Measurements from ENCODE around the gene AMOTL1. TPM values are rescaled to one million over a fixed set of nuclear protein-coding genes. Genes with fewer than 3 reads are reported as not detected.
"Not testable (repeated sequence)": the region's sequence is repeated elsewhere in the genome, so short reads cannot be mapped to it uniquely, and the experiment has no call there.

AMOTL1 gene
- polyA plus RNA-seq, 2 donors: 11.3 to 15.4 TPM

- Histone ChIP-seq H3K36me3 (ENCODE audit: control insufficient read depth in 2 of 2, insufficient read depth in 2 of 2, low read length in 1 of 2) (peaks cover 4 to 6% of the 10 kb centered on the region in 2 donors), H3K9me3 (ENCODE audit: control insufficient read depth in 2 of 2, insufficient read depth in 1 of 2, low read depth in 1 of 2, low read length in 1 of 2) (no peaks in the 10 kb centered on the region), H3K4me1 (ENCODE audit: control insufficient read depth in 2 of 2, insufficient read depth in 2 of 2, low read length in 1 of 2) (no peaks in the 10 kb centered on the region), H3K4me3 (ENCODE audit: low read depth in 1 of 2, low read length in 2 of 2) (no peak overlapping the region), H3K27me3 (ENCODE audit: control insufficient read depth in 1 of 2, insufficient read depth in 2 of 2, low read length in 2 of 2) (no peaks in the 10 kb centered on the region), H3K27ac (ENCODE audit: low read depth in 2 of 2, low read length in 1 of 2) (no peak overlapping the region)
- WGBS, 2 donors: 57 to 59% methylated on average over 4 of the region's 4 CpGs
These were observed 38.3 kb downstream of the AMOTL1 start for GRCh38 chr11:94806419-94806818.

GRCh38 chr11:94809251-94809650 lies 41.1 kb downstream of the AMOTL1 start:
- H3K27me3 ChIP-seq (ENCODE audit: control insufficient read depth in 1 of 2, insufficient read depth in 2 of 2, low read length in 2 of 2): no peaks in the 10 kb centered on the region
- WGBS, 2 donors: 87 to 88% methylated on average over 5 of the region's 5 CpGs
- no peaks in the 10 kb centered on the region for H3K9me3 ChIP-seq (ENCODE audit: control insufficient read depth in 2 of 2, insufficient read depth in 1 of 2, low read depth in 1 of 2, low read length in 1 of 2)
- no peak overlapping the region for H3K27ac ChIP-seq (ENCODE audit: low read depth in 2 of 2, low read length in 1 of 2)
- H3K36me3 ChIP-seq (ENCODE audit: control insufficient read depth in 2 of 2, insufficient read depth in 2 of 2, low read length in 1 of 2): peaks cover 4 to 10% of the 10 kb centered on the region in 2 donors
- H3K4me1 ChIP-seq (ENCODE audit: control insufficient read depth in 2 of 2, insufficient read depth in 2 of 2, low read length in 1 of 2): no peaks in the 10 kb centered on the region
- no peak overlapping the region for H3K4me3 ChIP-seq (ENCODE audit: low read depth in 1 of 2, low read length in 2 of 2)

- H3K4me3 ChIP-seq (ENCODE audit: low read depth in 1 of 2, low read length in 2 of 2); H3K27me3 ChIP-seq (ENCODE audit: control insufficient read depth in 1 of 2, insufficient read depth in 2 of 2, low read length in 2 of 2); H3K36me3 ChIP-seq (ENCODE audit: control insufficient read depth in 2 of 2, insufficient read depth in 2 of 2, low read length in 1 of 2); H3K4me1 ChIP-seq (ENCODE audit: control insufficient read depth in 2 of 2, insufficient read depth in 2 of 2, low read length in 1 of 2); H3K9me3 ChIP-seq (ENCODE audit: control insufficient read depth in 2 of 2, insufficient read depth in 1 of 2, low read depth in 1 of 2, low read length in 1 of 2): not testable (repeated sequence)
- WGBS, 2 donors: 89 to 93% methylated on average over 8 of the region's 9 CpGs
- peak overlapping the region in 1 of 2 donors; percentile 42 for H3K27ac ChIP-seq (ENCODE audit: low read depth in 2 of 2, low read length in 1 of 2)
These were observed 44.9 kb downstream of the AMOTL1 start for GRCh38 chr11:94812724-94813720.

GRCh38 chr11:94814272-94814976 lies 46.3 kb downstream of the AMOTL1 start:
- Histone ChIP-seq H3K4me3 (ENCODE audit: low read depth in 1 of 2, low read length in 2 of 2) (no peak overlapping the region), H3K9me3 (ENCODE audit: control insufficient read depth in 2 of 2, insufficient read depth in 1 of 2, low read depth in 1 of 2, low read length in 1 of 2) (no peaks in the 10 kb centered on the region), H3K4me1 (ENCODE audit: control insufficient read depth in 2 of 2, insufficient read depth in 2 of 2, low read length in 1 of 2) (no peaks in the 10 kb centered on the region), H3K27me3 (ENCODE audit: control insufficient read depth in 1 of 2, insufficient read depth in 2 of 2, low read length in 2 of 2) (no peaks in the 10 kb centered on the region), H3K27ac (ENCODE audit: low read depth in 2 of 2, low read length in 1 of 2) (peak overlapping the region in 1 of 2 donors; percentile 21), H3K36me3 (ENCODE audit: control insufficient read depth in 2 of 2, insufficient read depth in 2 of 2, low read length in 1 of 2) (peaks cover 4 to 6% of the 10 kb centered on the region in 2 donors)
- WGBS, 2 donors: 75 to 81% methylated on average over 7 of the region's 7 CpGs

GRCh38 chr11:94815705-94816344 lies 47.7 kb downstream of the AMOTL1 start:
- Histone ChIP-seq H3K4me1 (ENCODE audit: control insufficient read depth in 2 of 2, insufficient read depth in 2 of 2, low read length in 1 of 2) (no peaks in the 10 kb centered on the region), H3K27ac (ENCODE audit: low read depth in 2 of 2, low read length in 1 of 2) (no peak overlapping the region), H3K4me3 (ENCODE audit: low read depth in 1 of 2, low read length in 2 of 2) (no peak overlapping the region), H3K36me3 (ENCODE audit: control insufficient read depth in 2 of 2, insufficient read depth in 2 of 2, low read length in 1 of 2) (peaks cover 6 to 7% of the 10 kb centered on the region in 2 donors), H3K9me3 (ENCODE audit: control insufficient read depth in 2 of 2, insufficient read depth in 1 of 2, low read depth in 1 of 2, low read length in 1 of 2) (no peaks in the 10 kb centered on the region), H3K27me3 (ENCODE audit: control insufficient read depth in 1 of 2, insufficient read depth in 2 of 2, low read length in 2 of 2) (no peaks in the 10 kb centered on the region)
- 91 to 92% methylated on average over 4 of the region's 4 CpGs for WGBS, 2 donors

GRCh38 chr11:94820480-94820879 lies 52.3 kb downstream of the AMOTL1 start:
- WGBS, 2 donors: 87 to 91% methylated on average over 7 of the region's 7 CpGs
- Histone ChIP-seq H3K9me3 (ENCODE audit: control insufficient read depth in 2 of 2, insufficient read depth in 1 of 2, low read depth in 1 of 2, low read length in 1 of 2) (no peaks in the 10 kb centered on the region), H3K27me3 (ENCODE audit: control insufficient read depth in 1 of 2, insufficient read depth in 2 of 2, low read length in 2 of 2) (no peaks in the 10 kb centered on the region), H3K36me3 (ENCODE audit: control insufficient read depth in 2 of 2, insufficient read depth in 2 of 2, low read length in 1 of 2) (peaks cover 0 to 22% of the 10 kb centered on the region in 2 donors), H3K27ac (ENCODE audit: low read depth in 2 of 2, low read length in 1 of 2) (no peak overlapping the region), H3K4me1 (ENCODE audit: control insufficient read depth in 2 of 2, insufficient read depth in 2 of 2, low read length in 1 of 2) (peaks cover 0 to 2% of the 10 kb centered on the region in 2 donors), H3K4me3 (ENCODE audit: low read depth in 1 of 2, low read length in 2 of 2) (no peak overlapping the region)

GRCh38 chr11:94821439-94821838 lies 53.3 kb downstream of the AMOTL1 start:
- no peaks in the 10 kb centered on the region for H3K9me3 ChIP-seq (ENCODE audit: control insufficient read depth in 2 of 2, insufficient read depth in 1 of 2, low read depth in 1 of 2, low read length in 1 of 2)
- H3K27ac ChIP-seq (ENCODE audit: low read depth in 2 of 2, low read length in 1 of 2): no peak overlapping the region
- no peaks in the 10 kb centered on the region for H3K27me3 ChIP-seq (ENCODE audit: control insufficient read depth in 1 of 2, insufficient read depth in 2 of 2, low read length in 2 of 2)
- H3K4me1 ChIP-seq (ENCODE audit: control insufficient read depth in 2 of 2, insufficient read depth in 2 of 2, low read length in 1 of 2): peaks cover 0 to 2% of the 10 kb centered on the region in 2 donors
- no peak overlapping the region for H3K4me3 ChIP-seq (ENCODE audit: low read depth in 1 of 2, low read length in 2 of 2)
- peaks cover 0 to 22% of the 10 kb centered on the region in 2 donors for H3K36me3 ChIP-seq (ENCODE audit: control insufficient read depth in 2 of 2, insufficient read depth in 2 of 2, low read length in 1 of 2)
- WGBS, 2 donors: 95 to 96% methylated on average over 14 of the region's 14 CpGs

- no peaks in the 10 kb centered on the region for H3K27me3 ChIP-seq (ENCODE audit: control insufficient read depth in 1 of 2, insufficient read depth in 2 of 2, low read length in 2 of 2)
- H3K27ac ChIP-seq (ENCODE audit: low read depth in 2 of 2, low read length in 1 of 2): no peak overlapping the region
- H3K9me3 ChIP-seq (ENCODE audit: control insufficient read depth in 2 of 2, insufficient read depth in 1 of 2, low read depth in 1 of 2, low read length in 1 of 2): no peaks in the 10 kb centered on the region
- 86 to 90% methylated on average over 7 of the region's 7 CpGs for WGBS, 2 donors
- no peak overlapping the region for H3K4me3 ChIP-seq (ENCODE audit: low read depth in 1 of 2, low read length in 2 of 2)
- H3K36me3 ChIP-seq (ENCODE audit: control insufficient read depth in 2 of 2, insufficient read depth in 2 of 2, low read length in 1 of 2): peaks cover 0 to 22% of the 10 kb centered on the region in 2 donors
- H3K4me1 ChIP-seq (ENCODE audit: control insufficient read depth in 2 of 2, insufficient read depth in 2 of 2, low read length in 1 of 2): peaks cover 0 to 2% of the 10 kb centered on the region in 2 donors
These were observed 53.9 kb downstream of the AMOTL1 start for GRCh38 chr11:94822080-94822479.

- 35 to 45% methylated on average over 2 of the region's 2 CpGs for WGBS, 2 donors
- Histone ChIP-seq H3K27me3 (ENCODE audit: control insufficient read depth in 1 of 2, insufficient read depth in 2 of 2, low read length in 2 of 2) (no peaks in the 10 kb centered on the region), H3K4me3 (ENCODE audit: low read depth in 1 of 2, low read length in 2 of 2) (no peak overlapping the region), H3K9me3 (ENCODE audit: control insufficient read depth in 2 of 2, insufficient read depth in 1 of 2, low read depth in 1 of 2, low read length in 1 of 2) (no peaks in the 10 kb centered on the region), H3K4me1 (ENCODE audit: control insufficient read depth in 2 of 2, insufficient read depth in 2 of 2, low read length in 1 of 2) (peaks cover 0 to 2% of the 10 kb centered on the region in 2 donors), H3K36me3 (ENCODE audit: control insufficient read depth in 2 of 2, insufficient read depth in 2 of 2, low read length in 1 of 2) (peaks cover 3 to 26% of the 10 kb centered on the region in 2 donors), H3K27ac (ENCODE audit: low read depth in 2 of 2, low read length in 1 of 2) (peak overlapping the region in 1 of 2 donors; percentile 5)
These were observed 55.1 kb downstream of the AMOTL1 start for GRCh38 chr11:94823102-94823732.
